PC-9 (cell line): ENCODE data around the gene RAF1.

ENCODE experiments used
- EZH2 ChIP-seq: fragments of 200-600 bp; sonication (generic); IDR thresholded peaks from 2 replicates; pipeline ENCODE4 v1.8.0; 2017; ENCODE audit warnings: antibody characterized with exemption, low read depth
- TF ChIP-seq, protein P1 (sequence below): fragments of 200-600 bp; sonication (generic); conservative IDR thresholded peaks from 2 replicates; pipeline ENCODE4 v1.6.1; 2017; ENCODE audit warnings: mixed run types, antibody characterized with exemption, mild to moderate bottlenecking, moderate library complexity

DNA sequence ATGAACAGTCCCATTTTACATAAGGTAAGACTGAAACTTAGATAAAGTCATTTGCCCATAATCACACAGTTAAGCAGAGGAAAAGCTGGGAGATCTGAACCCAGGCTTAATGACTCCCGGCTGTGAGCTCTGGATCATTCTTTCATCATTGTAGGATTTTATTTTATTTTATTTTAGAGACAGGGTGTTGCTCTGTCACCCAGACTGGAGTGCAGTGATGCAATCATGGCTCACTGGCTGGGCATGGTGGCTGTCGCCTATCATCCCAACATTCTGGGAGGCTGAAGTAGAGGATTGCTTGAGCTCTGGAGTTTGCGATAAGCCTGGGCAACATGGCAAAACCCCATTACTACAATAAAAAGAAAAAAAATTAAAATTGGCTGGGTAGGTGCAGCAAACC is 31.2 kb upstream of the RAF1 start:
- TF ChIP-seq, protein P1, sequence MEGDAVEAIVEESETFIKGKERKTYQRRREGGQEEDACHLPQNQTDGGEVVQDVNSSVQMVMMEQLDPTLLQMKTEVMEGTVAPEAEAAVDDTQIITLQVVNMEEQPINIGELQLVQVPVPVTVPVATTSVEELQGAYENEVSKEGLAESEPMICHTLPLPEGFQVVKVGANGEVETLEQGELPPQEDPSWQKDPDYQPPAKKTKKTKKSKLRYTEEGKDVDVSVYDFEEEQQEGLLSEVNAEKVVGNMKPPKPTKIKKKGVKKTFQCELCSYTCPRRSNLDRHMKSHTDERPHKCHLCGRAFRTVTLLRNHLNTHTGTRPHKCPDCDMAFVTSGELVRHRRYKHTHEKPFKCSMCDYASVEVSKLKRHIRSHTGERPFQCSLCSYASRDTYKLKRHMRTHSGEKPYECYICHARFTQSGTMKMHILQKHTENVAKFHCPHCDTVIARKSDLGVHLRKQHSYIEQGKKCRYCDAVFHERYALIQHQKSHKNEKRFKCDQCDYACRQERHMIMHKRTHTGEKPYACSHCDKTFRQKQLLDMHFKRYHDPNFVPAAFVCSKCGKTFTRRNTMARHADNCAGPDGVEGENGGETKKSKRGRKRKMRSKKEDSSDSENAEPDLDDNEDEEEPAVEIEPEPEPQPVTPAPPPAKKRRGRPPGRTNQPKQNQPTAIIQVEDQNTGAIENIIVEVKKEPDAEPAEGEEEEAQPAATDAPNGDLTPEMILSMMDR, result no peak
- TF ChIP-seq EZH2, result no peak
